Measurements from ENCODE around the gene L3MBTL1. TPM values are rescaled to one million over a fixed set of nuclear protein-coding genes. Genes with fewer than 3 reads are reported as not detected.

The L3MBTL1 gene
- total and polyA plus RNA-seq, 5 donors = 4.4 to 6.1 (median 6.1) TPM

- H3K4me3 ChIP-seq (ENCODE audit: low read length) = no peak overlapping the region
- no peaks in the 10 kb centered on the region for H3K27me3 ChIP-seq (ENCODE audit: control insufficient read depth, insufficient read depth)
- no peaks in the 10 kb centered on the region for H3K9me3 ChIP-seq (ENCODE audit: control insufficient read depth, low read length)
- DNase-seq (no peak), ATAC-seq (peak in 1 of 2 donors; percentile 16)
- no peak overlapping the region for H3K27ac ChIP-seq (ENCODE audit: low read length)
- WGBS = 90% methylated on average over 4 of the region's 4 CpGs
- intact Hi-C loops (cut with DNase I) = no loop called here
- H3K4me1 ChIP-seq (ENCODE audit: control insufficient read depth, insufficient read depth, low read length) = no peaks in the 10 kb centered on the region
Measured at GRCh38 chr20:43545837-43546578, 38.5 kb downstream of the L3MBTL1 start.

- no peaks in the 10 kb centered on the region for H3K9me3 ChIP-seq (ENCODE audit: control insufficient read depth, low read length)
- H3K27me3 ChIP-seq (ENCODE audit: control insufficient read depth, insufficient read depth) = no peaks in the 10 kb centered on the region
- intact Hi-C loops (cut with DNase I) = no loop called here
- DNase-seq (no peak), ATAC-seq (peak in 1 of 2 donors; percentile 18)
- no peak overlapping the region for H3K4me3 ChIP-seq (ENCODE audit: low read length)
- 68% methylated on average over 5 of the region's 5 CpGs for WGBS
- no peaks in the 10 kb centered on the region for H3K4me1 ChIP-seq (ENCODE audit: control insufficient read depth, insufficient read depth, low read length)
- H3K27ac ChIP-seq (ENCODE audit: low read length) = no peak overlapping the region
Measured at GRCh38 chr20:43548273-43548880, 40.9 kb downstream of the L3MBTL1 start.

GRCh38 chr20:43549416-43550065 lies 42.0 kb downstream of the L3MBTL1 start:
- H3K4me1 ChIP-seq (ENCODE audit: control insufficient read depth, insufficient read depth, low read length) = no peaks in the 10 kb centered on the region
- no peaks in the 10 kb centered on the region for H3K9me3 ChIP-seq (ENCODE audit: control insufficient read depth, low read length)
- 87% methylated on average over 4 of the region's 4 CpGs for WGBS
- H3K27ac ChIP-seq (ENCODE audit: low read length) = no peak overlapping the region
- intact Hi-C loops (cut with DNase I) = no loop called here
- no peak overlapping the region for H3K4me3 ChIP-seq (ENCODE audit: low read length)
- ATAC-seq = no peak
- DNase-seq = no peak
- H3K27me3 ChIP-seq (ENCODE audit: control insufficient read depth, insufficient read depth) = no peaks in the 10 kb centered on the region

- H3K27ac ChIP-seq (ENCODE audit: low read length) = no peak overlapping the region
- DNase-seq (no peak), ATAC-seq (peak in 1 of 2 donors; percentile 29)
- 89% methylated on average over 2 of the region's 2 CpGs for WGBS
- no peaks in the 10 kb centered on the region for H3K27me3 ChIP-seq (ENCODE audit: control insufficient read depth, insufficient read depth)
- no peak overlapping the region for H3K4me3 ChIP-seq (ENCODE audit: low read length)
- intact Hi-C loops (cut with DNase I) = no loop called here
- no peaks in the 10 kb centered on the region for H3K4me1 ChIP-seq (ENCODE audit: control insufficient read depth, insufficient read depth, low read length)
- H3K9me3 ChIP-seq (ENCODE audit: control insufficient read depth, low read length) = no peaks in the 10 kb centered on the region
Measured at GRCh38 chr20:43550456-43550855, 43.0 kb downstream of the L3MBTL1 start.

GRCh38 chr20:43554369-43554768 lies 46.9 kb downstream of the L3MBTL1 start:
- WGBS = 78% methylated on average over 3 of the region's 3 CpGs
- no peaks in the 10 kb centered on the region for H3K27me3 ChIP-seq (ENCODE audit: control insufficient read depth, insufficient read depth)
- DNase-seq = no peak
- H3K9me3 ChIP-seq (ENCODE audit: control insufficient read depth, low read length) = no peaks in the 10 kb centered on the region
- no peak overlapping the region for H3K27ac ChIP-seq (ENCODE audit: low read length)
- H3K4me1 ChIP-seq (ENCODE audit: control insufficient read depth, insufficient read depth, low read length) = no peaks in the 10 kb centered on the region
- intact Hi-C loops (cut with DNase I) = no loop called here
- no peak overlapping the region for H3K4me3 ChIP-seq (ENCODE audit: low read length)
- ATAC-seq = no peak

GRCh38 chr20:43558412-43559146 lies 51.1 kb downstream of the L3MBTL1 start, which contains the start of gene SGK2:
TSS of gene SGK2 (plus strand) at chr20:43559027. CDS start at chr20:43566496, 7,469 bp downstream.
- Histone ChIP-seq H3K4me3 (ENCODE audit: low read length) (no peak within 1 kb of the TSS), H3K4me1 (ENCODE audit: control insufficient read depth, insufficient read depth, low read length) (no peaks in the 10 kb centered on the region), H3K27ac (ENCODE audit: low read length) (no peak within 1 kb of the TSS), H3K27me3 (ENCODE audit: control insufficient read depth, insufficient read depth) (no peaks in the 10 kb centered on the region), H3K9me3 (ENCODE audit: control insufficient read depth, low read length) (no peaks in the 10 kb centered on the region)
- WGBS = 71% methylated on average over 12 of the region's 12 CpGs
- ATAC-seq (peak in 1 of 2 donors; percentile 50), DNase-seq (no peak)
- intact Hi-C loops (cut with DNase I) = no loop called here

- Histone ChIP-seq H3K4me3 (ENCODE audit: low read length) (no peak overlapping the region), H3K4me1 (ENCODE audit: control insufficient read depth, insufficient read depth, low read length) (no peaks in the 10 kb centered on the region), H3K27ac (ENCODE audit: low read length) (no peak overlapping the region), H3K27me3 (ENCODE audit: control insufficient read depth, insufficient read depth) (no peaks in the 10 kb centered on the region), H3K9me3 (ENCODE audit: control insufficient read depth, low read length) (no peaks in the 10 kb centered on the region)
- ATAC-seq (no peak), DNase-seq (no peak)
- intact Hi-C loops (cut with DNase I) = no loop called here
- WGBS = 77% methylated on average over 8 of the region's 8 CpGs
Measured at GRCh38 chr20:43559147-43559987, 51.9 kb downstream of the L3MBTL1 start.

- Histone ChIP-seq H3K27me3 (ENCODE audit: control insufficient read depth, insufficient read depth) (no peaks in the 10 kb centered on the region), H3K9me3 (ENCODE audit: control insufficient read depth, low read length) (no peaks in the 10 kb centered on the region), H3K27ac (ENCODE audit: low read length) (no peak overlapping the region), H3K4me3 (ENCODE audit: low read length) (no peak overlapping the region), H3K4me1 (ENCODE audit: control insufficient read depth, insufficient read depth, low read length) (no peaks in the 10 kb centered on the region)
- WGBS = 83% methylated on average over 3 of the region's 3 CpGs
- intact Hi-C loops (cut with DNase I) = no loop called here
- DNase-seq (no peak), ATAC-seq (no peak)
Measured at GRCh38 chr20:43560974-43561373, 53.5 kb downstream of the L3MBTL1 start.

- intact Hi-C loops (cut with DNase I) = no loop called here
Measured at GRCh38 chr20:43563429-43563828, 55.9 kb downstream of the L3MBTL1 start.

GRCh38 chr20:43563991-43564390 lies 56.5 kb downstream of the L3MBTL1 start:
- WGBS = 95% methylated on average over 7 of the region's 7 CpGs
- H3K4me1 ChIP-seq (ENCODE audit: control insufficient read depth, insufficient read depth, low read length) = no peaks in the 10 kb centered on the region
- intact Hi-C loops (cut with DNase I) = no loop called here
- DNase-seq (no peak), ATAC-seq (no peak)
- no peak overlapping the region for H3K4me3 ChIP-seq (ENCODE audit: low read length)
- H3K27ac ChIP-seq (ENCODE audit: low read length) = no peak overlapping the region
- H3K9me3 ChIP-seq (ENCODE audit: control insufficient read depth, low read length) = no peaks in the 10 kb centered on the region
- no peaks in the 10 kb centered on the region for H3K27me3 ChIP-seq (ENCODE audit: control insufficient read depth, insufficient read depth)

More at GRCh38 chr20:43563429-43563828, 55.9 kb downstream of the L3MBTL1 start:
- no peak for DNase-seq
- 28% methylated on average over 3 of the region's 3 CpGs for WGBS
- Histone ChIP-seq H3K4me3 (ENCODE audit: low read length) (no peak overlapping the region), H3K4me1 (ENCODE audit: control insufficient read depth, insufficient read depth, low read length) (no peaks in the 10 kb centered on the region), H3K27me3 (ENCODE audit: control insufficient read depth, insufficient read depth) (no peaks in the 10 kb centered on the region), H3K9me3 (ENCODE audit: control insufficient read depth, low read length) (no peaks in the 10 kb centered on the region), H3K27ac (ENCODE audit: low read length) (no peak overlapping the region)
- peak in 1 of 2 donors; percentile 35 for ATAC-seq

All from right cardiac atrium (tissue), 5 donors.